ENCODE data around the gene TM9SF1. TPM values are rescaled to one million over a fixed set of nuclear protein-coding genes. Genes with fewer than 3 reads are reported as not detected.

Gene TM9SF1
- total and polyA plus RNA-seq, 10 donors: 4.7 to 53.6 (median 34.5) TPM

DNA sequence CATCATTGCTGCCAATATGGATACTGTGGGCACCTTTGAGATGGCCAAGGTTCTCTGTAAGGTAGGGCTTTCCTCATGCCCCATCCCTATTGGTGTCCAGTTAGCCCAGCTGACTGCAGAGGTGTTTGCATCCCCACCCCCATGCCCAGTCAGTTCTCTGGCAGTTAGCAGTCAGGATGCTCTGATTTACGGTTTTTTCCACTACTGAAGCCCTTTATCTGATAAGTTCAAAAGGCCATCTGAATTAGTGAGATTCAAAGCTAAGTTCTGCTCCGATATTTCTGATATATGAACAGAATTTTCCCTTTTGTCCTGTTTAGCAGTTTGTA, 38.3 kb upstream of the TM9SF1 start:
- peak overlapping the region in 7 of 8 donors; percentile 77 to 96 (median 94) for H3K4me3 ChIP-seq
- TF ChIP-seq, protein P1, sequence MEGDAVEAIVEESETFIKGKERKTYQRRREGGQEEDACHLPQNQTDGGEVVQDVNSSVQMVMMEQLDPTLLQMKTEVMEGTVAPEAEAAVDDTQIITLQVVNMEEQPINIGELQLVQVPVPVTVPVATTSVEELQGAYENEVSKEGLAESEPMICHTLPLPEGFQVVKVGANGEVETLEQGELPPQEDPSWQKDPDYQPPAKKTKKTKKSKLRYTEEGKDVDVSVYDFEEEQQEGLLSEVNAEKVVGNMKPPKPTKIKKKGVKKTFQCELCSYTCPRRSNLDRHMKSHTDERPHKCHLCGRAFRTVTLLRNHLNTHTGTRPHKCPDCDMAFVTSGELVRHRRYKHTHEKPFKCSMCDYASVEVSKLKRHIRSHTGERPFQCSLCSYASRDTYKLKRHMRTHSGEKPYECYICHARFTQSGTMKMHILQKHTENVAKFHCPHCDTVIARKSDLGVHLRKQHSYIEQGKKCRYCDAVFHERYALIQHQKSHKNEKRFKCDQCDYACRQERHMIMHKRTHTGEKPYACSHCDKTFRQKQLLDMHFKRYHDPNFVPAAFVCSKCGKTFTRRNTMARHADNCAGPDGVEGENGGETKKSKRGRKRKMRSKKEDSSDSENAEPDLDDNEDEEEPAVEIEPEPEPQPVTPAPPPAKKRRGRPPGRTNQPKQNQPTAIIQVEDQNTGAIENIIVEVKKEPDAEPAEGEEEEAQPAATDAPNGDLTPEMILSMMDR (IDR thresholded peaks at IDR 0.05 in 8 of 11, conservative IDR thresholded peaks at IDR 0.05 in 3 of 11): no peak
- TF ChIP-seq POLR2AphosphoS5 (IDR thresholded peaks at IDR 0.05) (no peak), POLR2A (IDR thresholded peaks at IDR 0.05) (no peak)
- peak overlapping the region; percentile 89 to 99 (median 94) for H3K27ac ChIP-seq
- peaks cover 28 to 91% (median 55%) of the 10 kb centered on the region in 6 donors for H3K4me1 ChIP-seq
- peaks cover 0 to 49% (median 38%) of the 10 kb centered on the region in 6 donors for H3K36me3 ChIP-seq
- intact Hi-C loops (cut with DNase I; ENCODE audit: low total_unique reads): no loop called here
- H3K27me3 ChIP-seq (replicated peaks in 1 of 7): no peaks in the 10 kb centered on the region
- H3K9me3 ChIP-seq: no peaks in the 10 kb centered on the region
- no peak for DNase-seq
- WGBS, 5 donors: 61 to 75% (median 67%) methylated on average over 2 of the region's 2 CpGs

DNA sequence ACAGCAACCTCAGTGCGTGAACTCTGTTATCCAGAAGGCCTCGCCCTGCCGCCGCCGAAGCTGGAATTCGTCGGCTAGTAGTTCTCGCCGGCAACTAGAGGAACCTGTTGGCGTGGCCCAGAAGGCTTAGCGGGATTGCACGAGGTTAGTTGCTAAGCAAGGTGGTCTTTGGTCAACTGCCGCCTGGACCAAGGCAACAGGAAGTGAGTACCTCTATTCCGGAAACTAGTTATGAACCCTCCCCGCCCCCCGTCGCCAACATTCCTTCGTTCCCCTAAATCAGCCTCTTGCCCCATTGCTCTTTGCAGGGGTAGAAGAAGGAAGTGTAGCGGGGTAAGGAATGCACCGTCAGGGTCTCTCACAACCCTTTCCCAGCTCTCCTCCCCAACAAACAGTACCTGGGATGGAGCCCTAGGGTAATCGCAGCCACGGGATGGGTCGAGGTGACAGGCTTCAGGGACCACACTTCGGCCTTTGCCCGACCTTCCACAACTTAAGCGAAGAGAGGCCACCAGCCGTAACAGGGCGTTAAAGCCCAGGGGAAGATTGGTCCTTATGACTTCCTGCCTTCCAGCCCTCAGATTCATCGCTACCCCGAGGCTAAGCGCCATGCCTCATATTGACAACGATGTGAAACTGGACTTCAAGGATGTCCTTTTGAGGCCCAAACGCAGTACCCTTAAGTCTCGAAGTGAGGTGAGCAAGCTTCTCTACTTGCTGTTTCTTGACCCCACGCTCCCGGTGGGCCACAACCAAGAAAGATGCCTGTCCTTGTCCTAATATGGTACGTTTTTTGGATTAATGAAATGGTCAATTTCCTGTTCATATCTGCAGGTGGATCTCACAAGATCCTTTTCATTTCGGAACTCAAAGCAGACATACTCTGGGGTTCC, 37.6 kb upstream of the TM9SF1 start, which contains the start of gene GMPR2:
TSS of gene GMPR2 (plus strand) at position 285 of the 893 bp plus-strand sequence. CDS start at position 610, 325 bp downstream.
- 3 to 5% (median 4%) methylated on average over 25 to 38 of the region's 38 CpGs for WGBS, 5 donors
- peak; percentile 95 for DNase-seq

DNA sequence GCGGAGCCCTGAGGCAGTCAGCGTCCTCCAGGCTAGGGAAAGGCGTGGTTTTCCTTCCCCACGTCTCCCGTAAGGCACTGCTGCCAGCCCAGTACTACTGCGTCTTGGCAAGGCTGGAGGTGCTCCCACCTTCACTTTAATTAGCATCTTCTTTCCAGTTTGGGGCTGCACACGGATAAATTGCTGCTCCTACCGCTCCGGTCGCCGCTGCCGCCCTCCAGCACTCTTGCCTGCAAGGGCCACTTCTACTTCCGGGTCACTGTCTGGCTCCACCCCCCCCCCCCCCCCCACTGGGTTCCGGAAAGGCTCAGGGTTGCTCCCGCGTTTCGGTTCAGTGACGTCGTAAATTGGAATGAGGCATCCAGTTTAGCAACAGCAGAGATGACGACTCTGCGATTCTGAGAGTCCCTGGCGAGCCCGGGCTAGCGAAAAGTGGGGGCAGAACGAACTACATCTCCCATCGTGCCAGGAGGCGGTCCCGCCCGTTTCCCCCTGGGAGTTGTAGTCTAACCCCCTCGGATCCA, 36.9 kb upstream of the TM9SF1 start, which contains the start of gene NEDD8:
TSS of gene NEDD8 (minus strand) at position 247 of the 524 bp plus-strand sequence. CDS start at position 147, 100 bp downstream.
- H3K4me1 ChIP-seq: peaks cover 25 to 90% (median 47%) of the 10 kb centered on the region in 6 donors

More for the DNA sequence above, 37.6 kb upstream of the TM9SF1 start, which contains the start of gene GMPR2:
- H3K4me3 ChIP-seq: peak within 1 kb of the TSS; percentile 71 to 96 (median 89)
- no peaks in the 10 kb centered on the region for H3K27me3 ChIP-seq (replicated peaks in 1 of 7)
- peak within 1 kb of the TSS; percentile 89 to 99 (median 94) for H3K27ac ChIP-seq
- peaks cover 0 to 49% (median 34%) of the 10 kb centered on the region in 6 donors for H3K36me3 ChIP-seq
- peak; percentile 3 to 75 (median 70) for TF ChIP-seq POLR2AphosphoS5 (IDR thresholded peaks at IDR 0.05)
- TF ChIP-seq, protein P1 (IDR thresholded peaks at IDR 0.05 in 8 of 11, conservative IDR thresholded peaks at IDR 0.05 in 3 of 11): peak in 1 of 11 experiments; percentile 11
- TF ChIP-seq POLR2A (IDR thresholded peaks at IDR 0.05): no peak
- peaks cover 25 to 90% (median 52%) of the 10 kb centered on the region in 6 donors for H3K4me1 ChIP-seq
- no peaks in the 10 kb centered on the region for H3K9me3 ChIP-seq
- intact Hi-C loops (cut with DNase I; ENCODE audit: low total_unique reads): no loop called here

More for the DNA sequence above, 36.9 kb upstream of the TM9SF1 start, which contains the start of gene NEDD8:
- peak in 1 of 3 donors; percentile 35 for TF ChIP-seq POLR2A (IDR thresholded peaks at IDR 0.05)
- TF ChIP-seq, protein P1 (IDR thresholded peaks at IDR 0.05 in 8 of 11, conservative IDR thresholded peaks at IDR 0.05 in 3 of 11): peak in 2 of 11 experiments; percentile 4 to 32
- TF ChIP-seq POLR2AphosphoS5 (IDR thresholded peaks at IDR 0.05): peak; percentile 80 to 88 (median 87)
- WGBS, 5 donors: 0% methylated on average over 19 to 30 of the region's 30 CpGs
- Histone ChIP-seq H3K36me3 (peaks cover 0 to 49% (median 29%) of the 10 kb centered on the region in 6 donors), H3K4me3 (peak within 1 kb of the TSS; percentile 71 to 96 (median 89)), H3K27ac (peak within 1 kb of the TSS; percentile 89 to 99 (median 94)), H3K9me3 (no peaks in the 10 kb centered on the region), H3K27me3 (replicated peaks in 1 of 7) (no peaks in the 10 kb centered on the region)
- DNase-seq: peak; percentile 91
- intact Hi-C loops (cut with DNase I; ENCODE audit: low total_unique reads): no loop called here
